HepG2 (cell line): ENCODE measurements around the gene PFN2. TPM values are rescaled to one million over a fixed set of nuclear protein-coding genes. Genes with fewer than 3 reads are reported as not detected.

ENCODE experiments used
- CBX2 ChIP-seq, 2 experiments: fragments of 200-600 bp in 1 of 2; sonication (generic); formaldehyde crosslinking in 1 of 2; IDR thresholded peaks; 2 replicates each; pipeline versions ENCODE4 v1.7.0 to v1.8.1; 2018 to 2022; ENCODE audit warnings: low read depth in 2 of 2, low read length in 1 of 2, mild to moderate bottlenecking in 1 of 2, missing genetic modification reagents in 1 of 2
- DR1 ChIP-seq: sonication (generic); formaldehyde crosslinking; IDR thresholded peaks from 2 replicates; pipeline ENCODE4 v1.8.0; 2021; ENCODE audit warnings: mild to moderate bottlenecking, missing genetic modification reagents, inconsistent platforms
- FLYWCH1 ChIP-seq: sonication (generic); formaldehyde crosslinking; IDR thresholded peaks from 2 replicates; pipeline ENCODE4 v1.8.1; 2023; ENCODE audit warnings: mild to moderate bottlenecking, missing genetic modification reagents
- GFI1 ChIP-seq: sonication (generic); formaldehyde crosslinking; IDR thresholded peaks from 2 replicates; pipeline ENCODE4 v1.5.0; 2020; ENCODE audit warnings: missing genetic modification reagents, mild to moderate bottlenecking, borderline replicate concordance
- JARID2 ChIP-seq: sonication (generic); formaldehyde crosslinking; IDR thresholded peaks from 2 replicates; pipeline ENCODE4 v1.8.1; 2023; ENCODE audit warnings: missing genetic modification reagents, inconsistent platforms; ENCODE audit not compliant: insufficient replicate concordance
- LCORL ChIP-seq, 2 experiments: fragments of 450-650 bp in 1 of 2; sonication (generic) in 1 of 2; formaldehyde crosslinking in 1 of 2; IDR thresholded peaks; 2 replicates each; pipeline versions ENCODE4 v1.5.0 to v1.6.1; 2017 to 2020; ENCODE audit warnings: antibody characterized with exemption in 1 of 2, missing genetic modification reagents in 1 of 2
- MTA3 ChIP-seq: sonication (generic); formaldehyde crosslinking; IDR thresholded peaks from 2 replicates; pipeline ENCODE4 v1.4.0; 2020; ENCODE audit warnings: missing genetic modification reagents
- NONO ChIP-seq, 2 experiments: fragments of 450-650 bp in 1 of 2; sonication (generic) in 1 of 2; formaldehyde crosslinking in 1 of 2; IDR thresholded peaks in 1 of 2; conservative IDR thresholded peaks in 1 of 2; 2 replicates each; pipeline versions ENCODE4 v1.6.1 to v1.8.0; 2017 to 2022; ENCODE audit warnings: mild to moderate bottlenecking in 1 of 2, missing genetic modification reagents in 1 of 2, moderate library complexity in 1 of 2
- NRL ChIP-seq: sonication (generic); formaldehyde crosslinking; IDR thresholded peaks from 2 replicates; pipeline ENCODE4 v1.5.0; 2020; ENCODE audit warnings: missing genetic modification reagents, mild to moderate bottlenecking, moderate library complexity, borderline replicate concordance
- PCBP1 ChIP-seq: fragments of 200-400 bp; formaldehyde crosslinking; IDR thresholded peaks from 2 replicates; pipeline ENCODE4 v1.6.1; 2017; ENCODE audit warnings: mild to moderate bottlenecking, low read depth, low read length, borderline replicate concordance
- POGZ ChIP-seq: sonication (generic); formaldehyde crosslinking; IDR thresholded peaks from 2 replicates; pipeline ENCODE4 v1.4.0; 2020; ENCODE audit warnings: mild to moderate bottlenecking, missing genetic modification reagents
- POLR2AphosphoS5 ChIP-seq: IDR thresholded peaks from 2 replicates; pipeline ENCODE4 v1.6.1; 2012; ENCODE audit warnings: low read depth, low read length
- SETDB1 ChIP-seq: sonication (generic); formaldehyde crosslinking; IDR thresholded peaks from 2 replicates; pipeline ENCODE4 v1.5.1; 2020; ENCODE audit warnings: missing genetic modification reagents, mild to moderate bottlenecking, borderline replicate concordance
- TSC22D2 ChIP-seq: sonication (generic); formaldehyde crosslinking; IDR thresholded peaks from 2 replicates; pipeline ENCODE4 v1.5.1; 2020; ENCODE audit warnings: missing genetic modification reagents, mild to moderate bottlenecking, borderline replicate concordance
- ZNF17 ChIP-seq: sonication (generic); formaldehyde crosslinking; IDR thresholded peaks from 2 replicates; pipeline ENCODE4 v1.5.0; 2020; ENCODE audit warnings: mild to moderate bottlenecking, missing genetic modification reagents
- ZNF607 ChIP-seq: sonication (generic); formaldehyde crosslinking; IDR thresholded peaks from 2 replicates; pipeline ENCODE4 v1.5.1; 2020; ENCODE audit warnings: missing genetic modification reagents, mild to moderate bottlenecking, borderline replicate concordance
- ZNF75D ChIP-seq: sonication (generic); formaldehyde crosslinking; IDR thresholded peaks from 2 replicates; pipeline ENCODE4 v1.8.1; 2023; ENCODE audit warnings: missing genetic modification reagents, mild to moderate bottlenecking, borderline replicate concordance
- polyA plus RNA-seq, 8 experiments: library from polyadenylated mRNA; depleted of rRNA in 3 of 8; stranded (reverse) in 7 of 8; unstranded in 1 of 8; fragments of >200 nt; fragmentation: Illumina TruSeq in 4 of 8; extraction: Trizol in 4 of 8; gene quantifications; 2 replicates each; pipeline versions ENCODE4 v1.2.1 to v1.2.3, GENCODE V29; 2011 to 2016; ENCODE audit warnings: low read depth in 4 of 8, missing spikeins in 1 of 8, mixed read lengths in 1 of 8; ENCODE audit not compliant: insufficient read depth in 1 of 8
- total RNA-seq, 5 experiments: library from RNA; depleted of rRNA; stranded (reverse); fragments of >200 nt; fragmentation: Illumina TruSeq; extraction: Trizol; gene quantifications; 2 replicates each; pipeline ENCODE4 v1.2.3, GENCODE V29; 2016; ENCODE audit warnings: low read depth in 1 of 5
- TF ChIP-seq, protein P1 (sequence below): sonication (generic); formaldehyde crosslinking; IDR thresholded peaks from 2 replicates; pipeline ENCODE4 v1.5.1; 2020; ENCODE audit warnings: mild to moderate bottlenecking, missing genetic modification reagents, moderate library complexity
- TF ChIP-seq, protein P2 (sequence below): sonication (generic); formaldehyde crosslinking; IDR thresholded peaks from 2 replicates; pipeline ENCODE4 v1.4.0; 2020; ENCODE audit warnings: missing genetic modification reagents
- TF ChIP-seq, protein P3 (sequence below): IDR thresholded peaks from 2 replicates; pipeline ENCODE4 v1.6.1; 2018; ENCODE audit warnings: missing genetic modification reagents
- TF ChIP-seq, protein P4 (sequence below): sonication (generic); formaldehyde crosslinking; IDR thresholded peaks from 2 replicates; pipeline ENCODE4 v1.5.1; 2020; ENCODE audit warnings: missing genetic modification reagents, mild to moderate bottlenecking, borderline replicate concordance

The PFN2 gene
- total and polyA plus RNA-seq, 2 of the 13 experiments (the other 11 are each of a cell fraction or from before 2014, with no cell fraction given): 57.3 to 150 TPM

DNA sequence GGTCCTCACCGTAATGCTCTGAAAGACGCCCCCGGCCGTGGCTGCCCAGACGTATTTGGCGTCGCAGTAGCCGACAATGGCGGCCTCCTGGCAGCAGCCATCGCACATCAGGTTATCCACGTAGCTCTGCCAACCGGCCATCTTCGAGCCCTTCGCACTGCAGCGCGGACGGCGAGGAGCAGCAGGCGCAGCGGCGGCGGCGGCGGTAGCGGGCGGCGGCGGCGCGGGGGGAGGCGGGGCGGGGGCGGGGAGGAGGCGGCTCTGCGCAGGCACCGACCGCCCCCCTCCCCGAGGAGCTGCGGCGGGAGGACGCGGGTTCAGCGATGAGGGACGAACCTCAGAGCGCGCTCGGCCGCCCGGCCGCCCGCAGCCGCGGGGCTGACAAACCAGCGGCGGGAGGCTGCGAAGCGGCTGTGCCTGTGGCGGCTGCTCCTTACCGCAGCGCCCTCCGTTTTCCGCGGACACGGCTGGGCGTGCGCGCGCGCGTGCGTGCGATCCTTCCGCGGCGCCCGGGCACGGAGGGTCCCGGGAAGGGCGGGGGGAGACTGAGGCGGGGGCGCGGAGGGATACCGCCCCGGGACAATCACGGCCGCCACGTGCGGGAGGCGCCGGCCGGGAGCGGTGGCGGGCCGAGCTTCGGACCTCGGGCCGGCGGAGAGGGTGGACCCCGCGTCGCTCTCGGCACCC is at the start of gene PFN2 (continued):
- TF ChIP-seq, protein P1, sequence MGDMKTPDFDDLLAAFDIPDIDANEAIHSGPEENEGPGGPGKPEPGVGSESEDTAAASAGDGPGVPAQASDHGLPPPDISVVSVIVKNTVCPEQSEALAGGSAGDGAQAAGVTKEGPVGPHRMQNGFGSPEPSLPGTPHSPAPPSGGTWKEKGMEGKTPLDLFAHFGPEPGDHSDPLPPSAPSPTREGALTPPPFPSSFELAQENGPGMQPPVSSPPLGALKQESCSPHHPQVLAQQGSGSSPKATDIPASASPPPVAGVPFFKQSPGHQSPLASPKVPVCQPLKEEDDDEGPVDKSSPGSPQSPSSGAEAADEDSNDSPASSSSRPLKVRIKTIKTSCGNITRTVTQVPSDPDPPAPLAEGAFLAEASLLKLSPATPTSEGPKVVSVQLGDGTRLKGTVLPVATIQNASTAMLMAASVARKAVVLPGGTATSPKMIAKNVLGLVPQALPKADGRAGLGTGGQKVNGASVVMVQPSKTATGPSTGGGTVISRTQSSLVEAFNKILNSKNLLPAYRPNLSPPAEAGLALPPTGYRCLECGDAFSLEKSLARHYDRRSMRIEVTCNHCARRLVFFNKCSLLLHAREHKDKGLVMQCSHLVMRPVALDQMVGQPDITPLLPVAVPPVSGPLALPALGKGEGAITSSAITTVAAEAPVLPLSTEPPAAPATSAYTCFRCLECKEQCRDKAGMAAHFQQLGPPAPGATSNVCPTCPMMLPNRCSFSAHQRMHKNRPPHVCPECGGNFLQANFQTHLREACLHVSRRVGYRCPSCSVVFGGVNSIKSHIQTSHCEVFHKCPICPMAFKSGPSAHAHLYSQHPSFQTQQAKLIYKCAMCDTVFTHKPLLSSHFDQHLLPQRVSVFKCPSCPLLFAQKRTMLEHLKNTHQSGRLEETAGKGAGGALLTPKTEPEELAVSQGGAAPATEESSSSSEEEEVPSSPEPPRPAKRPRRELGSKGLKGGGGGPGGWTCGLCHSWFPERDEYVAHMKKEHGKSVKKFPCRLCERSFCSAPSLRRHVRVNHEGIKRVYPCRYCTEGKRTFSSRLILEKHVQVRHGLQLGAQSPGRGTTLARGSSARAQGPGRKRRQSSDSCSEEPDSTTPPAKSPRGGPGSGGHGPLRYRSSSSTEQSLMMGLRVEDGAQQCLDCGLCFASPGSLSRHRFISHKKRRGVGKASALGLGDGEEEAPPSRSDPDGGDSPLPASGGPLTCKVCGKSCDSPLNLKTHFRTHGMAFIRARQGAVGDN: peak; percentile 99
- TF ChIP-seq, protein P2, sequence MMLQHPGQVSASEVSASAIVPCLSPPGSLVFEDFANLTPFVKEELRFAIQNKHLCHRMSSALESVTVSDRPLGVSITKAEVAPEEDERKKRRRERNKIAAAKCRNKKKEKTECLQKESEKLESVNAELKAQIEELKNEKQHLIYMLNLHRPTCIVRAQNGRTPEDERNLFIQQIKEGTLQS (CRISPR knock-in tag): peak; percentile 70; the same call in 1 of the 2 replicates
- TF ChIP-seq NONO (IDR thresholded peaks at IDR 0.05): no peak
- TF ChIP-seq NONO (CRISPR knock-in tag; conservative IDR thresholded peaks at IDR 0.05): peak; percentile 88
- TF ChIP-seq SETDB1 (CRISPR knock-in tag): no peak
- TF ChIP-seq ZNF75D: no peak
- TF ChIP-seq PCBP1: no peak
- TF ChIP-seq TSC22D2 (CRISPR knock-in tag): peak; percentile 73
- no peak for TF ChIP-seq LCORL (IDR thresholded peaks at IDR 0.05)
- 0 out of 2 replicates have a peak, but pooled peaks have one; percentile 21 for TF ChIP-seq LCORL (CRISPR knock-in tag; IDR thresholded peaks at IDR 0.05)
- TF ChIP-seq ZNF607 (CRISPR knock-in tag): peak; percentile 88
- TF ChIP-seq DR1 (CRISPR knock-in tag): no peak
- 0 out of 2 replicates have a peak, but pooled peaks have one; percentile 87 for TF ChIP-seq FLYWCH1 (CRISPR knock-in tag)
- no peak for TF ChIP-seq CBX2 (IDR thresholded peaks at IDR 0.05; ENCODE audit: low read depth, low read length)
- TF ChIP-seq CBX2 (CRISPR knock-in tag; IDR thresholded peaks at IDR 0.05; ENCODE audit: low read depth): no peak
- peak; percentile 42; the same call in 1 of the 2 replicates for TF ChIP-seq POGZ
- TF ChIP-seq, protein P3, sequence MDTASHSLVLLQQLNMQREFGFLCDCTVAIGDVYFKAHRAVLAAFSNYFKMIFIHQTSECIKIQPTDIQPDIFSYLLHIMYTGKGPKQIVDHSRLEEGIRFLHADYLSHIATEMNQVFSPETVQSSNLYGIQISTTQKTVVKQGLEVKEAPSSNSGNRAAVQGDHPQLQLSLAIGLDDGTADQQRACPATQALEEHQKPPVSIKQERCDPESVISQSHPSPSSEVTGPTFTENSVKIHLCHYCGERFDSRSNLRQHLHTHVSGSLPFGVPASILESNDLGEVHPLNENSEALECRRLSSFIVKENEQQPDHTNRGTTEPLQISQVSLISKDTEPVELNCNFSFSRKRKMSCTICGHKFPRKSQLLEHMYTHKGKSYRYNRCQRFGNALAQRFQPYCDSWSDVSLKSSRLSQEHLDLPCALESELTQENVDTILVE (CRISPR knock-in tag): peak; percentile 95; the same call in 1 of the 2 replicates
- no peak for TF ChIP-seq JARID2 (CRISPR knock-in tag)
- no peak; the same call in 1 of the 2 replicates for TF ChIP-seq POLR2AphosphoS5
- TF ChIP-seq GFI1 (CRISPR knock-in tag): peak; percentile 75; the same call in 1 of the 2 replicates
- TF ChIP-seq NRL (CRISPR knock-in tag): peak; percentile 70; the same call in 1 of the 2 replicates
- no peak for TF ChIP-seq MTA3
- TF ChIP-seq, protein P4, sequence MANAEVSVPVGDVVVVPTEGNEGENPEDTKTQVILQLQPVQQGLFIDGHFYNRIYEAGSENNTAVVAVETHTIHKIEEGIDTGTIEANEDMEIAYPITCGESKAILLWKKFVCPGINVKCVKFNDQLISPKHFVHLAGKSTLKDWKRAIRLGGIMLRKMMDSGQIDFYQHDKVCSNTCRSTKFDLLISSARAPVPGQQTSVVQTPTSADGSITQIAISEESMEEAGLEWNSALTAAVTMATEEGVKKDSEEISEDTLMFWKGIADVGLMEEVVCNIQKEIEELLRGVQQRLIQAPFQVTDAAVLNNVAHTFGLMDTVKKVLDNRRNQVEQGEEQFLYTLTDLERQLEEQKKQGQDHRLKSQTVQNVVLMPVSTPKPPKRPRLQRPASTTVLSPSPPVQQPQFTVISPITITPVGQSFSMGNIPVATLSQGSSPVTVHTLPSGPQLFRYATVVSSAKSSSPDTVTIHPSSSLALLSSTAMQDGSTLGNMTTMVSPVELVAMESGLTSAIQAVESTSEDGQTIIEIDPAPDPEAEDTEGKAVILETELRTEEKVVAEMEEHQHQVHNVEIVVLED (CRISPR knock-in tag): peak; percentile 95
- no peak for TF ChIP-seq ZNF17 (CRISPR knock-in tag)
